Measurements from ENCODE around the gene POLR2J2.
"Not testable (repeated sequence)": the region's sequence is repeated elsewhere in the genome, so short reads cannot be mapped to it uniquely, and the experiment has no call there.

DNA sequence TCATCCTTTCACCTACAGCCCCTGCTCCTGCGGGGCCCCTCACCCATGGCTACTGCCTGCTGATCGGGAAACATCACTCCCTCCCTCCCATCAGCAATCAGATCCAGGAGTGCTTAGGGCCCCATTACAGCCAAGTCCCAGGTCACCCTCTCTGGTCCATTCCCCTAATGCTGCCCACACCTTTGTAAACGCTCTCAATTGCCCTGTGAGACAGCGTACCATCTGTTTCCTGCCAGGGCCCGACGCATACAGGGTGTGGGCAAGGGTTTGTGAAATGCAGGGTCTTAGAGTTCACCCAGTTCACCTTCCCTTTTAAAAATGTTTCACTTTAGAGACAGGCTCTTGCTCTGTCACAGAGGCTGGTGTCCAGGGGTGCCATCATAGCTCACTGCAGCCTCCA, 37.2 kb downstream of the POLR2J2 start:
- TF ChIP-seq FOXM1 (IDR thresholded peaks at IDR 0.05; ENCODE audit: low read depth); MEF2A (IDR thresholded peaks at IDR 0.05; ENCODE audit: borderline replicate concordance, low read depth); EP300 (IDR thresholded peaks at IDR 0.05; ENCODE audit: borderline replicate concordance in 1 of 2, low read depth in 1 of 2, low read length in 1 of 2); SIN3A (IDR thresholded peaks at IDR 0.05; ENCODE audit: borderline replicate concordance, low read depth, low read length): not testable (repeated sequence)
- TF ChIP-seq, protein P1, sequence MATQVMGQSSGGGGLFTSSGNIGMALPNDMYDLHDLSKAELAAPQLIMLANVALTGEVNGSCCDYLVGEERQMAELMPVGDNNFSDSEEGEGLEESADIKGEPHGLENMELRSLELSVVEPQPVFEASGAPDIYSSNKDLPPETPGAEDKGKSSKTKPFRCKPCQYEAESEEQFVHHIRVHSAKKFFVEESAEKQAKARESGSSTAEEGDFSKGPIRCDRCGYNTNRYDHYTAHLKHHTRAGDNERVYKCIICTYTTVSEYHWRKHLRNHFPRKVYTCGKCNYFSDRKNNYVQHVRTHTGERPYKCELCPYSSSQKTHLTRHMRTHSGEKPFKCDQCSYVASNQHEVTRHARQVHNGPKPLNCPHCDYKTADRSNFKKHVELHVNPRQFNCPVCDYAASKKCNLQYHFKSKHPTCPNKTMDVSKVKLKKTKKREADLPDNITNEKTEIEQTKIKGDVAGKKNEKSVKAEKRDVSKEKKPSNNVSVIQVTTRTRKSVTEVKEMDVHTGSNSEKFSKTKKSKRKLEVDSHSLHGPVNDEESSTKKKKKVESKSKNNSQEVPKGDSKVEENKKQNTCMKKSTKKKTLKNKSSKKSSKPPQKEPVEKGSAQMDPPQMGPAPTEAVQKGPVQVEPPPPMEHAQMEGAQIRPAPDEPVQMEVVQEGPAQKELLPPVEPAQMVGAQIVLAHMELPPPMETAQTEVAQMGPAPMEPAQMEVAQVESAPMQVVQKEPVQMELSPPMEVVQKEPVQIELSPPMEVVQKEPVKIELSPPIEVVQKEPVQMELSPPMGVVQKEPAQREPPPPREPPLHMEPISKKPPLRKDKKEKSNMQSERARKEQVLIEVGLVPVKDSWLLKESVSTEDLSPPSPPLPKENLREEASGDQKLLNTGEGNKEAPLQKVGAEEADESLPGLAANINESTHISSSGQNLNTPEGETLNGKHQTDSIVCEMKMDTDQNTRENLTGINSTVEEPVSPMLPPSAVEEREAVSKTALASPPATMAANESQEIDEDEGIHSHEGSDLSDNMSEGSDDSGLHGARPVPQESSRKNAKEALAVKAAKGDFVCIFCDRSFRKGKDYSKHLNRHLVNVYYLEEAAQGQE (IDR thresholded peaks at IDR 0.05; ENCODE audit: low read depth, low read length), result not testable (repeated sequence)
- TF ChIP-seq, protein P2, sequence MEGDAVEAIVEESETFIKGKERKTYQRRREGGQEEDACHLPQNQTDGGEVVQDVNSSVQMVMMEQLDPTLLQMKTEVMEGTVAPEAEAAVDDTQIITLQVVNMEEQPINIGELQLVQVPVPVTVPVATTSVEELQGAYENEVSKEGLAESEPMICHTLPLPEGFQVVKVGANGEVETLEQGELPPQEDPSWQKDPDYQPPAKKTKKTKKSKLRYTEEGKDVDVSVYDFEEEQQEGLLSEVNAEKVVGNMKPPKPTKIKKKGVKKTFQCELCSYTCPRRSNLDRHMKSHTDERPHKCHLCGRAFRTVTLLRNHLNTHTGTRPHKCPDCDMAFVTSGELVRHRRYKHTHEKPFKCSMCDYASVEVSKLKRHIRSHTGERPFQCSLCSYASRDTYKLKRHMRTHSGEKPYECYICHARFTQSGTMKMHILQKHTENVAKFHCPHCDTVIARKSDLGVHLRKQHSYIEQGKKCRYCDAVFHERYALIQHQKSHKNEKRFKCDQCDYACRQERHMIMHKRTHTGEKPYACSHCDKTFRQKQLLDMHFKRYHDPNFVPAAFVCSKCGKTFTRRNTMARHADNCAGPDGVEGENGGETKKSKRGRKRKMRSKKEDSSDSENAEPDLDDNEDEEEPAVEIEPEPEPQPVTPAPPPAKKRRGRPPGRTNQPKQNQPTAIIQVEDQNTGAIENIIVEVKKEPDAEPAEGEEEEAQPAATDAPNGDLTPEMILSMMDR (IDR thresholded peaks at IDR 0.05), result not testable (repeated sequence)

All from SK-N-SH (cell line).